ENCODE results near the gene NOVA1. TPM values are rescaled to one million over a fixed set of nuclear protein-coding genes. Genes with fewer than 3 reads are reported as not detected.
A peak's percentile ranks its signal among the peaks of the same experiment; 100 is the strongest.

The NOVA1 gene
- total and polyA plus RNA-seq, 5 donors = 2.3 to 5.2 (median 3.5) TPM

DNA sequence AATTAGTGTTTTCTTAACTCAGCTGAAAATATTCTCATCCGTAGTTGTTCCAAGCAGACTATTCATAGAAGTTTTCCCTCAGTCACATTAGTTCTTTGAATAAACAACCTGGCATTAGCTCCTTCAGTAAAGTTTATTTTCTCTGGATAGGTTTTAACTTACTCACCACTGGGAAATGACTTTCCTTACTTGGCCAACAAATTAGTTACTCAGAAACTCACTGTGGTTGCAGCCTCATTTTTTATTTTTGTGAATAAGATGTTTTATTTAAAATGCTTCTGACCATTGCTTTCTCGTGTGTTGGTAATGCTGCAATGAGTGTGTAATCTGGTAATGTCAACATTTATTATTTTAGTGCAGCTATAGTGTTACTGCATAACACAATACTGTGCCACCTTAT lies 74.9 kb downstream of the NOVA1 start:
- Histone ChIP-seq H3K4me3 (ENCODE audit: low read length) (no peak overlapping the region), H3K4me1 (ENCODE audit: control insufficient read depth, insufficient read depth, low read length) (no peaks in the 10 kb centered on the region), H3K9me3 (ENCODE audit: control insufficient read depth, low read length) (no peaks in the 10 kb centered on the region), H3K27me3 (ENCODE audit: control insufficient read depth, insufficient read depth) (no peaks in the 10 kb centered on the region), H3K27ac (ENCODE audit: low read length) (no peak overlapping the region)
- intact Hi-C loops (cut with DNase I) = no loop called here
- ATAC-seq (no peak), DNase-seq (no peak)
- WGBS = 61% methylated on average over 2 of the region's 2 CpGs

DNA sequence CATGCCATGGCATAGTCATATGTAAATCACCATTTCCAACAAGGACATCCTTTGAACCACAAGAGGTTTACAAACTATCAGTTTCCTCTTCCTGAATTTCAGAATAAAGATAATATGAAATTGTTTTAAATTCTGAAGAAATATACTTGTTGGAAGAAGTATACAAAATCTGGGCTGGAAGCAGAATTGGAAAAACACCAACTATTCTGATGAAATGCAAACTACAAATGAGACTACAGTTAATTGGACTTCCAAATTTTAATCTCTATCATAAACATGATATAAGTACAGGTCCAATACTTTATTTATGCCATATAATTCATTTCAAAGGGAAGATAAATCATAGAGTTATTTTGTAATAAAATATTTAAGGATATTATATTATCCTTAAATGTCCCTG lies 80.1 kb downstream of the NOVA1 start:
- H3K4me3 ChIP-seq (ENCODE audit: low read length) = no peak overlapping the region
- intact Hi-C loops (cut with DNase I) = no loop called here
- no peaks in the 10 kb centered on the region for H3K27me3 ChIP-seq (ENCODE audit: control insufficient read depth, insufficient read depth)
- DNase-seq (no peak), ATAC-seq (no peak)
- H3K9me3 ChIP-seq (ENCODE audit: control insufficient read depth, low read length) = no peaks in the 10 kb centered on the region
- no peak overlapping the region for H3K27ac ChIP-seq (ENCODE audit: low read length)
- H3K4me1 ChIP-seq (ENCODE audit: control insufficient read depth, insufficient read depth, low read length) = no peaks in the 10 kb centered on the region

DNA sequence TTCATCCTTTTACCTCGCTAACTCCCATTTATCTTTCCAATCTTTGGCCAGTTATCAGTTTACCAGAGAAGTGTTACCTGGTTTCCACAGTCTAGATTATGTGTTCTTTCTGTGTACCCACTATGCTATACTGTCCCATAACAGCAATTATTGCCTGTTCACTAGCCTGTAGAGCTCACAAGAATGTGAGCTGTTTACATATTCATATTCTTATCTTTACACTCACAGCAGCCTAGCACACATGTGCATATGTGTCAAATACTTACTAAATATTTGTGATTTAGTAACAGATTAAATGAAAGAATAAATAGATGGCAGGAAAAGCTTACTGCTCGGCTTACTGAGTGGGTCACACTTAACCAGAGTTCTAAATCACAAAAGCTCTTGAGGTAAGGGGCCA lies 97.8 kb downstream of the NOVA1 start:
- H3K27me3 ChIP-seq (ENCODE audit: control insufficient read depth, insufficient read depth) = no peaks in the 10 kb centered on the region
- ATAC-seq = no peak
- 83% methylated on average over 2 of the region's 2 CpGs for WGBS

DNA sequence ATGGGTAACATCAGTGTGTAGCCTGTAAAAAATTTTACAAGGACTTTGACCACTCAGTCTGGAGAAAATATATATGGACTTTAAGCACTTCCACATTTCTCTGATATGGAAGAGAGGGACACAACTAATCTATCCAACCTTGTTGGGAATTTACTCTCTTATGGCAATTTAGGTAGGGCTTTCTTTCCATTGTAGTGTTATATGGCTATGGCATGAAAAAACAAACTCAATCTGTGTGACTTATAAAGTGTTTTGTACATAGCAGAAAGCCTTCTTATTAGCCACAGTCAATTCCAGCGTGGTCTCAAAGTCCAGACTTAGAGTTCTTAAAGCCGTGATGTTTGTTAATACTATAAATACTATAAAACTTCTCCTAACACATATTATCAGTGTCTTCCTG lies 98.3 kb downstream of the NOVA1 start:
- no peak for ATAC-seq
- no peaks in the 10 kb centered on the region for H3K27me3 ChIP-seq (ENCODE audit: control insufficient read depth, insufficient read depth)

More for the DNA sequence above, 97.8 kb downstream of the NOVA1 start:
- Histone ChIP-seq H3K4me3 (ENCODE audit: low read length) (no peak overlapping the region), H3K4me1 (ENCODE audit: control insufficient read depth, insufficient read depth, low read length) (no peaks in the 10 kb centered on the region), H3K9me3 (ENCODE audit: control insufficient read depth, low read length) (no peaks in the 10 kb centered on the region), H3K27ac (ENCODE audit: low read length) (no peak overlapping the region)
- intact Hi-C loops (cut with DNase I) = no loop called here
- no peak for DNase-seq

DNA sequence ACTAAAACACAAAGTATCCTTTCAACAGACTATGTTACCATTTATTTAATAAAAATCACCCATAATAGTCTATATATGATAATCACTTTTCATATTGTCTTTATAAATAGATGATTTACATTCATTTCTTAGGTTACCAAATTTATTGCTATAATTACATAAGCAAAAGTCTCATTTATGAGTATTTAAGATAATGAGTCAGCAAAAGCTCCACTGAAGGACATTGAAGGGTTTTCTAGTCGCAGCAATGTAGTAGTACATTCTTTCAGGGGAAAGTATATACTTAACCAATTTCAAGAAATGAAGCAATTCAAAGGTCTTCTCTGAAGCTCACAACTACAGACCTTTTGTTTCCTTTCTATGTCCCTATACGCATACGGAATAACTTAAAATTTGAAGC lies 110.9 kb downstream of the NOVA1 start:
- ATAC-seq (no peak), DNase-seq (no peak)
- no peaks in the 10 kb centered on the region for H3K27me3 ChIP-seq (ENCODE audit: control insufficient read depth, insufficient read depth)
- no peak overlapping the region for H3K27ac ChIP-seq (ENCODE audit: low read length)
- WGBS = 96% methylated on average over 3 of the region's 3 CpGs
- intact Hi-C loops (cut with DNase I) = no loop called here
- H3K4me3 ChIP-seq (ENCODE audit: low read length) = no peak overlapping the region
- H3K9me3 ChIP-seq (ENCODE audit: control insufficient read depth, low read length) = no peaks in the 10 kb centered on the region
- no peaks in the 10 kb centered on the region for H3K4me1 ChIP-seq (ENCODE audit: control insufficient read depth, insufficient read depth, low read length)

More for the DNA sequence above, 98.3 kb downstream of the NOVA1 start:
- Histone ChIP-seq H3K4me1 (ENCODE audit: control insufficient read depth, insufficient read depth, low read length) (no peaks in the 10 kb centered on the region), H3K27ac (ENCODE audit: low read length) (no peak overlapping the region), H3K9me3 (ENCODE audit: control insufficient read depth, low read length) (no peaks in the 10 kb centered on the region), H3K4me3 (ENCODE audit: low read length) (no peak overlapping the region)
- intact Hi-C loops (cut with DNase I) = no loop called here
- DNase-seq = no peak
- WGBS = 89% methylated on average over 2 of the region's 2 CpGs

DNA sequence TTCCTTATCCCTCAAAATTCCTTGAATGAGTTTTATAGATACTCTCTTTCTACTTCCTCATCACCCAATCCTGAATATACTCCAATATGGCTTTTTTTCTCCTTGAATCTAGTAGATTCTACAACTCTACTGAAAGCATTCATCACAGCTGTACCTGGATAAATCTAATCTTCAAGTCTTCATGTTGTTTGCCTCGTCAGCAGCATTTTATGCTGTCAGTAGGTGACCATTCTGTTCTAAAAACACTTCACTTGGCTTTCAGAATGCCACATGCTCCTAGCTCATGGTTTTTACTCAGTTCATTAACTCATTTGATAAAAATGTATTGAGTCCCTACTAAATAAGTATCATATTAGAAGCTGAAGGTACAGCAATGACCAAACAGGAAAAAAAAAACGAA lies 113.3 kb downstream of the NOVA1 start:
- intact Hi-C loops (cut with DNase I) = no loop called here
- Histone ChIP-seq H3K4me3 (ENCODE audit: low read length) (no peak overlapping the region), H3K27ac (ENCODE audit: low read length) (no peak overlapping the region), H3K4me1 (ENCODE audit: control insufficient read depth, insufficient read depth, low read length) (no peaks in the 10 kb centered on the region), H3K27me3 (ENCODE audit: control insufficient read depth, insufficient read depth) (no peaks in the 10 kb centered on the region), H3K9me3 (ENCODE audit: control insufficient read depth, low read length) (no peaks in the 10 kb centered on the region)
- WGBS = 91% methylated on average over 2 of the region's 2 CpGs
- DNase-seq (no peak), ATAC-seq (no peak)

DNA sequence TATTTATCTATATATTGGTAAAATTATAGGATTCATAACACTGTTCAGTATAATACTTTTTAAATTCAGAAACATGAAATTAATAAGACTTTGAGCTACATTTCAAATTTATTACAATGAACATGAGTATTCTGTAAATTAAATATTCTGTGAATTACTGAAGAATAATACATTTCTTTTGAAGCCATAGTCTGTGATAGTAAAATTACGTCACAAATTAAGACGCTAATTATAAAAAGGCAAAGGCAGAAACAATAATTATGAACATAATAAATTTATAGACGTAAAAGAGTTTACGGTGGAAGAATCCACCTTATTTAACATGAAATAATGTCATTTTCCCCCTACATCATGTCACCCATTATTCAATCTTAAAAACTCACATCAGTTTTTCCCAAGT lies 118.9 kb downstream of the NOVA1 start:
- no peak overlapping the region for H3K27ac ChIP-seq (ENCODE audit: low read length)
- 98% methylated on average over 4 of the region's 4 CpGs for WGBS
- no peaks in the 10 kb centered on the region for H3K9me3 ChIP-seq (ENCODE audit: control insufficient read depth, low read length)
- DNase-seq (no peak), ATAC-seq (no peak)
- intact Hi-C loops (cut with DNase I) = no loop called here
- H3K27me3 ChIP-seq (ENCODE audit: control insufficient read depth, insufficient read depth) = no peaks in the 10 kb centered on the region
- no peaks in the 10 kb centered on the region for H3K4me1 ChIP-seq (ENCODE audit: control insufficient read depth, insufficient read depth, low read length)
- H3K4me3 ChIP-seq (ENCODE audit: low read length) = no peak overlapping the region

DNA sequence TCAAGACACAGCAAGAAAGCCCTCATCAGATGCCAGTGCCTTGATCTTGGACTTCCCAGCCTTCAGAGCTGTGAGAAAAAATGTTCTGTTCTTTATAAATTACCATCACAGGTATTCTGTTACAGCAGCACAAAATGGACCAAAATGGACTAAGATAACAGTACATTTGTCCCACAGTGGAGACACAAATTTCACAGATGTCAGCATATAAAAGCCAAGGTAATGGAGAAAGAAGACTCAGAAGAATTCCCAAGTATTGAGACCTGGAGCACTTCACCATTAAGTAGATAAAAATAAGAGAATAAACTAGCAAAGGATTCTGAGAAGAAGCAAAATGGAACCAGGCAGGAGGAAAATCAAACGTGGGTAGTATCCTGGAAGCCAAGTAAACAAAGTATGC lies 131.0 kb downstream of the NOVA1 start:
- Histone ChIP-seq H3K27ac (ENCODE audit: low read length) (no peak overlapping the region), H3K4me1 (ENCODE audit: control insufficient read depth, insufficient read depth, low read length) (no peaks in the 10 kb centered on the region), H3K9me3 (ENCODE audit: control insufficient read depth, low read length) (no peaks in the 10 kb centered on the region), H3K4me3 (ENCODE audit: low read length) (no peak overlapping the region), H3K27me3 (ENCODE audit: control insufficient read depth, insufficient read depth) (no peaks in the 10 kb centered on the region)
- DNase-seq (no peak), ATAC-seq (no peak)
- WGBS = 74% methylated on average over 1 of the region's 1 CpG
- intact Hi-C loops (cut with DNase I) = no loop called here

DNA sequence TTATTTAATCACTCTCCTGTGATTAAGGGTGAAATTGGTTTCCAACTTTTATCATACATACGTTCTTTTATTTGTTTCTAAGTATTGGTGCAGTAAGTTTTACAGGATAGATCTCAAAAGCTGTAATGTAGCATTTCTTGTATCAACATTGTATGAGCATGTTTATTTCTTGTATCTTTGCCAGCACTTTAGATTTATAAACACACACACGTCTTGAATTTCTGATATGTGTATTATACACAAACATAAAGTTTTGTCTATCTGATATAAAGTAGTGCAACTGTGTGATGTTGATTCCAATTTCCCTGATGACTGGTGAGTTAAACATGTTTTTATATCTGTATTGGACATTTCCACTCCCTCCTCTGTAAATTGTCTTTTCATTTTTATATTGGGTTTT lies 134.7 kb downstream of the NOVA1 start:
- Histone ChIP-seq H3K27me3 (ENCODE audit: control insufficient read depth, insufficient read depth) (no peaks in the 10 kb centered on the region), H3K9me3 (ENCODE audit: control insufficient read depth, low read length) (no peaks in the 10 kb centered on the region), H3K4me3 (ENCODE audit: low read length) (no peak overlapping the region), H3K4me1 (ENCODE audit: control insufficient read depth, insufficient read depth, low read length) (no peaks in the 10 kb centered on the region), H3K27ac (ENCODE audit: low read length) (no peak overlapping the region)
- intact Hi-C loops (cut with DNase I) = no loop called here
- WGBS = 47% methylated on average over 2 of the region's 2 CpGs
- ATAC-seq (no peak), DNase-seq (no peak)

DNA sequence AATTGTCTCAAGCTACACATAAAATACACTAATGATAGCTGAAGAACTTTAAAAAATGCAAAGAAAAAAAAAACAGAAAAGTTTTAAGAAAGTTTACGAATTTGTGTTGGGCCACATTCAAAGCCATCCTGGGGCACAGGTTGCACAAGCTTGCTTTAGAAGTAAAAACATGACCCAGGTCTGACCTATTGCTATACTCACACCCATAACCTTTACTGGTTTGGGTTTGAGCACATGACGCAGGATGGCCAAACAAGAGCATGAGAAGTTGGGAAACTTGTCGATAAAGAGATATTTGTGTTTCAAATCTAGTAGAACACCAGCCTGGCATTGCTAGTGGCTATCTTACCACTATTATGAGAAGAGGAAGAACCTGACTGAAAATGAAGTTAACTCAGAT lies 143.7 kb downstream of the NOVA1 start:
- intact Hi-C loops (cut with DNase I) = no loop called here
- Histone ChIP-seq H3K4me3 (ENCODE audit: low read length) (no peak overlapping the region), H3K9me3 (ENCODE audit: control insufficient read depth, low read length) (no peaks in the 10 kb centered on the region), H3K27ac (ENCODE audit: low read length) (no peak overlapping the region), H3K4me1 (ENCODE audit: control insufficient read depth, insufficient read depth, low read length) (no peaks in the 10 kb centered on the region), H3K27me3 (ENCODE audit: control insufficient read depth, insufficient read depth) (no peaks in the 10 kb centered on the region)
- DNase-seq (no peak), ATAC-seq (no peak)
- 92% methylated on average over 3 of the region's 3 CpGs for WGBS

DNA sequence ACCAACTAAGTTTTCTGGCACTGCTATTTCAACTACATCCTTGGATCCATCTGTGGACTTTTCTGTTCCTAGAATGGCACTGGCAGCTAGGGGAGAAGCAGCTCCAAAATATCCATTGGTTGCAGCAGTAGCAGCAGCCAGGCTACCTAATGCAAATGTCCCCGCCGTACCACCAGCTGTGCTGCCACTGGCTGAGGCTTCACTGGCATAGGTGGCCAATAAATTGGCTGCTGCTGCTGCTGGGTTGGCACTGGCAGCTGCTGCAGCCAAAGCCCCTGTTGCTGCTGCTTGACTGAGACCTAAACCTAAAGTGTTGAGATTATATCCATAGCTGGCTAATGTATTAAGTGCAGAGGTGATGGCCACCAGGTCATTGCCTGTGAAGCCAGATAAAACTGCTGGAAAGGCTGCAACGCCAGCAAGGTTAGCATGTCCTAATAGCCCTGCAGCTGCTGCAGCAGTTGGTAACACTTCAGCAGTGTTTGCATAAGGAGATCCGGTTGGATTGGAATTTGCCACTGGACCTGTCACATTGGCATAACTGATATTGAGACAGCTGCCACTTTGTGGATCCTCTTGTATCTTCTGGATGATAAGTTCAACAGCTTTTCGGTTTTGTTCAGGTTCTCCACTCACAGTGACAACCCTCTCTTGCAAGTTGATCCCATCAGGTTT lies 149.5 kb downstream of the NOVA1 start:
- WGBS = 73% methylated on average over 5 of the region's 5 CpGs
- Histone ChIP-seq H3K4me3 (ENCODE audit: low read length) (no peak overlapping the region), H3K27ac (ENCODE audit: low read length) (no peak overlapping the region), H3K27me3 (ENCODE audit: control insufficient read depth, insufficient read depth) (no peaks in the 10 kb centered on the region), H3K4me1 (ENCODE audit: control insufficient read depth, insufficient read depth, low read length) (no peaks in the 10 kb centered on the region), H3K9me3 (ENCODE audit: control insufficient read depth, low read length) (no peaks in the 10 kb centered on the region)
- intact Hi-C loops (cut with DNase I) = no loop called here
- no peak for ATAC-seq
- peak in 1 of 3 donors; percentile 24 for DNase-seq

DNA sequence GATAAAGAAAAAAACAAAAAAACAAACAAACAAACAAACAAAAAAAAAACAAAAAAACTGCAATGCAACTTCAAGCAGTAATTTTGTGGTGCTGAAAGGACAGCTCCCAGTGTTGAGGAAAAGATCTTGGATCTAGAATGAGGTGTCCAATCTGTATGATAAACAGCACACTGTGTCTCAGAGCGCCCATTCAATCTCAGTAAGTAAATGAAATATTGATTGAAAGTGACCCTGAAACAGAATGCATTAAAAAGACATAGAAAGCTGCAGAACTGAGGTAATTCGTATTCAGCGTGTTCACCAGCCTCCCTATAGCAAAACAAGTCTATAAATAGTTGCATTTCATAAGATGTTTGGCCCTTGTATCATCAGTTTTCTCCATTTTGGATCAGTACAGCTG lies 153.0 kb downstream of the NOVA1 start:
- intact Hi-C loops (cut with DNase I) = no loop called here
- Histone ChIP-seq H3K9me3 (ENCODE audit: control insufficient read depth, low read length) (no peaks in the 10 kb centered on the region), H3K4me3 (ENCODE audit: low read length) (no peak overlapping the region), H3K27ac (ENCODE audit: low read length) (no peak overlapping the region), H3K4me1 (ENCODE audit: control insufficient read depth, insufficient read depth, low read length) (no peaks in the 10 kb centered on the region), H3K27me3 (ENCODE audit: control insufficient read depth, insufficient read depth) (no peaks in the 10 kb centered on the region)
- DNase-seq (no peak), ATAC-seq (no peak)
- 77% methylated on average over 3 of the region's 3 CpGs for WGBS
